Endothelial cell of umbilical vein (primary cell): Measurements from ENCODE around the gene CCN5. TPM values are rescaled to one million over a fixed set of nuclear protein-coding genes. Genes with fewer than 3 reads are reported as not detected.

ENCODE experiments used
- BruUV-seq: library from RNA; stranded (reverse); fragments of 400-500 nt; replicated peaks from 2 replicates; lab custom pipeline; 2021; lab: Mats Ljungman, UMichigan
- CTCF ChIA-PET: fragments of 300-600, 350-600 bp; sonication (Branson Sonifier 250); formaldehyde crosslinking; loops from one replicate; lab custom pipeline; 2021; ENCODE audit warnings: antibody characterized with exemption, inconsistent platforms; lab: Charles Lee
- POLR2A ChIA-PET: fragments of 300-600, 350-600 bp; sonication (Branson Sonifier 250); formaldehyde crosslinking; loops from one replicate; lab custom pipeline; 2021; ENCODE audit warnings: antibody characterized with exemption, inconsistent platforms; lab: Charles Lee
- DNase-seq: peaks from one replicate; pipeline ENCODE4 v3.0.0-alpha.2; 2011; ENCODE audit warnings: low read depth, low spot score
- FAIRE-seq: peaks from 2 replicates; lab custom pipeline; 2011; peaks lifted over from hg19 to GRCh38; lab: Jason Lieb, UNC
- H2AFZ ChIP-seq: 2 replicates; pipeline ENCODE4 v1.6.0; 2012; ENCODE audit warnings: low read depth, low read length, control low read depth, inconsistent platforms
- H3K27ac ChIP-seq: 2 replicates; pipeline ENCODE4 v1.5.1; 2011; ENCODE audit warnings: low read depth, mild to moderate bottlenecking, control low read depth, low read length, moderate library complexity; ENCODE audit not compliant: insufficient read depth
- H3K27me3 ChIP-seq, 2 experiments: 2 replicates each; pipeline versions ENCODE4 v1.6.0 to v1.6.1; 2011; ENCODE audit warnings: low read length in 2 of 2, mixed read lengths in 1 of 2; ENCODE audit not compliant: control insufficient read depth in 2 of 2, insufficient read depth in 2 of 2
- H3K36me3 ChIP-seq, 2 experiments: 2 replicates in 1 of 2; 3 replicates in 1 of 2; pipeline ENCODE4 v1.5.1; 2011; ENCODE audit warnings: low read length in 2 of 2, mild to moderate bottlenecking in 1 of 2, moderate library complexity in 1 of 2; ENCODE audit not compliant: control insufficient read depth in 2 of 2, insufficient read depth in 2 of 2; ENCODE audit errors: extremely low read depth in 1 of 2
- H3K4me1 ChIP-seq: 3 replicates; pipeline ENCODE4 v1.5.1; 2011; ENCODE audit warnings: mild to moderate bottlenecking, low read length; ENCODE audit not compliant: control insufficient read depth, insufficient read depth; ENCODE audit errors: extremely low read depth
- H3K4me2 ChIP-seq: 2 replicates; pipeline ENCODE4 v1.6.1; 2011; ENCODE audit warnings: low read length, control low read depth, mixed read lengths; ENCODE audit not compliant: insufficient read depth
- H3K4me3 ChIP-seq, 3 experiments: fragments of 200-600 bp in 1 of 3; sonication (generic), shearing (Covaris generic) in 1 of 3; replicated peaks in 1 of 3; 2 replicates each; pipeline ENCODE4 v1.5.1; 2011 to 2016; ENCODE audit warnings: control low read depth in 3 of 3, low read length in 3 of 3, mild to moderate bottlenecking in 2 of 3, inconsistent platforms in 1 of 3, low read depth in 1 of 3, moderate library complexity in 1 of 3; ENCODE audit not compliant: insufficient read depth in 1 of 3
- H3K79me2 ChIP-seq: 2 replicates; pipeline ENCODE4 v1.6.0; 2012; ENCODE audit warnings: low read length, inconsistent platforms; ENCODE audit not compliant: control insufficient read depth, insufficient read depth
- H3K9ac ChIP-seq: replicated peaks from 2 replicates; pipeline ENCODE3; 2011; ENCODE audit warnings: low read length, control low read depth; ENCODE audit not compliant: insufficient read depth; ENCODE audit errors: extremely low read depth
- H3K9me1 ChIP-seq: replicated peaks from 3 replicates; pipeline ENCODE4 v1.6.0; 2011; ENCODE audit warnings: mild to moderate bottlenecking, low read length; ENCODE audit not compliant: control insufficient read depth, insufficient read depth; ENCODE audit errors: extremely low read depth
- H3K9me3 ChIP-seq: replicated peaks from 2 replicates; pipeline ENCODE4 v1.5.1; 2012; ENCODE audit warnings: low read length, inconsistent platforms; ENCODE audit not compliant: control insufficient read depth, insufficient read depth
- H4K20me1 ChIP-seq: replicated peaks from 2 replicates; pipeline ENCODE3; 2011; ENCODE audit warnings: mild to moderate bottlenecking, low read length; ENCODE audit not compliant: control insufficient read depth, insufficient read depth; ENCODE audit errors: extremely low read depth
- CTCF ChIP-seq, 2 donors: IDR thresholded peaks; 1 replicate in 1 of 2; 2 replicates in 1 of 2; pipeline ENCODE4 v1.5.1; 2011; ENCODE audit warnings: low read length in 2 of 2, mild to moderate bottlenecking in 2 of 2, moderate library complexity in 2 of 2, control low read depth in 1 of 2, inconsistent platforms in 1 of 2, low read depth in 1 of 2; ENCODE audit not compliant: insufficient read depth in 1 of 2; ENCODE audit errors: extremely low read depth in 1 of 2
- EZH2 ChIP-seq: IDR thresholded peaks from 2 replicates; pipeline ENCODE4 v1.6.1; 2012; ENCODE audit warnings: borderline replicate concordance, low read depth, mild to moderate bottlenecking, moderate library complexity, low read length, inconsistent platforms; ENCODE audit not compliant: severe bottlenecking
- FOS ChIP-seq: IDR thresholded peaks from 2 replicates; pipeline ENCODE4 v1.6.1; 2011; ENCODE audit warnings: mild to moderate bottlenecking, low read length, moderate library complexity, borderline replicate concordance; ENCODE audit not compliant: insufficient read depth
- GATA2 ChIP-seq: IDR thresholded peaks from 2 replicates; pipeline ENCODE4 v1.7.0; 2011; ENCODE audit warnings: low read depth, mild to moderate bottlenecking, moderate library complexity, mixed read lengths, low read length; ENCODE audit not compliant: insufficient read length, insufficient read depth
- JUN ChIP-seq: IDR thresholded peaks from 2 replicates; pipeline ENCODE4 v1.6.1; 2011; ENCODE audit warnings: borderline replicate concordance, low read depth; ENCODE audit not compliant: insufficient read length, insufficient read depth
- MAX ChIP-seq: IDR thresholded peaks from 2 replicates; pipeline ENCODE4 v1.6.1; 2011; ENCODE audit not compliant: insufficient read depth, insufficient read length
- MYC ChIP-seq: IDR thresholded peaks from one replicate; pipeline ENCODE4 v1.6.1; 2011; ENCODE audit warnings: mild to moderate bottlenecking, low read depth, low read length
- POLR2A ChIP-seq: IDR thresholded peaks from 2 replicates; pipeline ENCODE4 v1.6.1; 2012; ENCODE audit warnings: low read depth, mild to moderate bottlenecking, control low read depth, low read length
- POLR2AphosphoS5 ChIP-seq: IDR thresholded peaks from 2 replicates; pipeline ENCODE4 v1.6.1; 2012; ENCODE audit warnings: low read depth, mild to moderate bottlenecking, control low read depth, low read length, moderate library complexity; ENCODE audit not compliant: insufficient read depth
- dilution Hi-C: fragments of 300-500 bp; cut with MboI; formaldehyde crosslinking; loops from one replicate; pipeline ENCODE4 v1.15.0; 2019; ENCODE audit warnings: low sequenced_read_pairs; ENCODE audit not compliant: extremely low pct_ligation_motif_present
- intact Hi-C: fragments of 100-400 bp; cut with micrococcal nuclease; formaldehyde crosslinking; loops from one replicate; pipeline ENCODE4 v1.10.0; 2022
- polyA plus RNA-seq, 4 experiments: library from polyadenylated mRNA; depleted of rRNA in 3 of 4; stranded (reverse) in 3 of 4; unstranded in 1 of 4; fragments of >200 nt; gene quantifications; 2 replicates each; pipeline versions ENCODE4 v1.2.1 to v1.2.3, GENCODE V29; 2011 to 2012; ENCODE audit warnings: missing spikeins in 1 of 4
- total RNA-seq: library from RNA; stranded (reverse); gene quantifications from 2 replicates; pipeline ENCODE4 v1.2.3, GENCODE V29; 2021

The CCN5 gene
- total and polyA plus RNA-seq, 2 donors (not counting 3 experiments of a cell fraction or from before 2014, with no cell fraction given) = 0.03 TPM; not detected in 1

- POLR2A ChIA-PET = no interaction called here
- intact Hi-C loops (no loop called here), dilution Hi-C loops (no loop called here)
- Histone ChIP-seq H3K4me2 (no peak overlapping the region), H3K27ac (no peak overlapping the region), H3K27me3 (no peaks in the 10 kb centered on the region), H3K4me3 (no peak overlapping the region), H3K4me1 (peaks cover 18% of the 10 kb centered on the region), H3K9ac (no peak overlapping the region), H4K20me1 (no peaks in the 10 kb centered on the region), H2AFZ (no peak overlapping the region), H3K79me2 (no peaks in the 10 kb centered on the region), H3K36me3 (no peaks in the 10 kb centered on the region), H3K9me1 (no peaks in the 10 kb centered on the region), H3K9me3 (no peaks in the 10 kb centered on the region)
- CTCF ChIA-PET = interaction anchor here (1.0 to 2.5 kb wide), 2 partner anchors 12 to 13 kb away, joined by 5 to 6 read pairs; no protein-coding TSS in a partner anchor
- FAIRE-seq = no peak
- BruUV-seq = no TSS peak
- DNase-seq = no peak
- TF ChIP-seq EZH2 (no peak), MAX (no peak), JUN (no peak), POLR2A (no peak), FOS (no peak), MYC (no peak), GATA2 (no peak), CTCF (IDR thresholded peaks at IDR 0.05; ENCODE audit: extremely low read depth in 1 of 2, insufficient read depth in 1 of 2, low read depth in 1 of 2, low read length in 2 of 2) (no peak), POLR2AphosphoS5 (no peak)
Measured at GRCh38 chr20:44719841-44720240, 4.7 kb downstream of the CCN5 start.
